Sigmoid colon (tissue), 7 donors: Measurements from ENCODE around the gene UQCC2. TPM values are rescaled to one million over a fixed set of nuclear protein-coding genes. Genes with fewer than 3 reads are reported as not detected.

Experiments
- DNase-seq: peaks from one replicate; pipeline ENCODE4 v3.0.0-alpha.2; 2019
- H3K27ac ChIP-seq, 4 donors: fragments of 200-600 bp; sonication (generic); one replicate each; pipeline ENCODE4 v1.5.1; 2016 to 2019; ENCODE audit warnings: mild to moderate bottlenecking in 1 of 4
- H3K27me3 ChIP-seq, 3 donors: fragments of 200-600 bp; sonication (generic); one replicate each; pipeline ENCODE4 v1.5.1; 2019; ENCODE audit warnings: mild to moderate bottlenecking in 1 of 3
- H3K36me3 ChIP-seq, 4 donors: fragments of 200-600 bp; sonication (generic); one replicate each; pipeline ENCODE4 v1.5.1; 2016 to 2019
- H3K4me1 ChIP-seq, 4 donors: fragments of 200-600 bp; sonication (generic); one replicate each; pipeline ENCODE4 v1.5.1; 2017 to 2019
- H3K4me3 ChIP-seq, 4 donors: fragments of 200-600 bp; sonication (generic); one replicate each; pipeline ENCODE4 v1.5.1; 2017 to 2019; ENCODE audit warnings: mild to moderate bottlenecking in 2 of 4, moderate library complexity in 1 of 4
- H3K9me3 ChIP-seq, 4 donors: fragments of 200-600 bp in 3 of 4; sonication (generic) in 3 of 4; one replicate each; pipeline versions ENCODE4 v1.5.1 to v1.6.1; 2013 to 2019
- CTCF ChIP-seq, 4 experiments: fragments of 450-650 bp in 3 of 4; fragments of 200-600 bp in 1 of 4; IDR thresholded peaks; one replicate each; pipeline ENCODE4 v1.5.1; 2016 to 2019; ENCODE audit warnings: antibody characterized with exemption in 4 of 4, mild to moderate bottlenecking in 3 of 4, moderate library complexity in 2 of 4
- EP300 ChIP-seq, 4 donors: sonication (generic); formaldehyde crosslinking; IDR thresholded peaks; one replicate each; pipeline ENCODE4 v1.6.1; 2017; ENCODE audit warnings: antibody characterized with exemption in 4 of 4
- POLR2A ChIP-seq, 2 donors: fragments of 450-650 bp; IDR thresholded peaks; one replicate each; pipeline ENCODE4 v1.6.1; 2016; ENCODE audit warnings: antibody characterized with exemption in 2 of 2, mild to moderate bottlenecking in 2 of 2, moderate library complexity in 2 of 2
- POLR2AphosphoS5 ChIP-seq, 4 donors: sonication (generic); formaldehyde crosslinking; IDR thresholded peaks; one replicate each; pipeline ENCODE4 v1.6.1; 2017; ENCODE audit warnings: antibody characterized with exemption in 4 of 4
- WGBS, 2 donors: extraction: QIAGEN DNeasy Blood & Tissue Kit; methylation state at CpG; one replicate each; pipeline ENCODE4 v1.1.7; 2013; 5-methylcytosine and 5-hydroxymethylcytosine counted together
- intact Hi-C: fragments of 100-400 bp; cut with DNase I; formaldehyde crosslinking; loops from one replicate; pipeline ENCODE4 v1.15.1; 2023
- polyA plus RNA-seq, 3 donors: library from polyadenylated mRNA; stranded (reverse); fragments of 200-250 nt; gene quantifications; one replicate each; pipeline ENCODE4 v1.2.3, GENCODE V29; 2013
- total RNA-seq, 4 donors: library from RNA; depleted of rRNA; stranded (reverse); fragments of >200 nt; gene quantifications; one replicate each; pipeline ENCODE4 v1.1.0, GENCODE V29; 2016
- donor health status: healthy with polysubstance abuse.
- donor health status: Bipolar disorder and iron deficiency.
- donor health status: healthy.

The UQCC2 gene
- total and polyA plus RNA-seq, 7 donors = 9.5 to 90.9 (median 34.9) TPM

GRCh38 chr6:33744895-33745546, 33.5 kb upstream of the UQCC2 start:
- H3K4me3 ChIP-seq = peak overlapping the region; percentile 14 to 49 (median 46)
- H3K9me3 ChIP-seq = no peaks in the 10 kb centered on the region
- intact Hi-C loops = loop anchor here (1.0 kb wide), 2 partner anchors 17 to 44 kb away; partner anchors contain the start of gene LEMD2
- TF ChIP-seq CTCF (IDR thresholded peaks at IDR 0.05) = no peak
- TF ChIP-seq POLR2A (IDR thresholded peaks at IDR 0.05) = no peak
- TF ChIP-seq EP300 (IDR thresholded peaks at IDR 0.05) = peak; percentile 74 to 94 (median 88)
- peak; percentile 53 to 83 (median 64) for TF ChIP-seq POLR2AphosphoS5 (IDR thresholded peaks at IDR 0.05)
- no peaks in the 10 kb centered on the region for H3K27me3 ChIP-seq
- no peaks in the 10 kb centered on the region for H3K36me3 ChIP-seq
- peak overlapping the region in 3 of 4 donors; percentile 90 to 93 (median 90) for H3K27ac ChIP-seq
- DNase-seq = peak; percentile 94
- peaks cover 0 to 58% (median 41%) of the 10 kb centered on the region in 4 donors for H3K4me1 ChIP-seq
- WGBS, 2 donors = 13 to 59% methylated on average over 13 of the region's 13 CpGs

GRCh38 chr6:33744001-33744848, 32.7 kb upstream of the UQCC2 start:
- peak overlapping the region in 3 of 4 donors; percentile 90 to 93 (median 90) for H3K27ac ChIP-seq
- peak overlapping the region in 3 of 4 donors; percentile 45 to 49 (median 46) for H3K4me3 ChIP-seq
- peak; percentile 92 to 96 (median 95) for TF ChIP-seq CTCF (IDR thresholded peaks at IDR 0.05)
- no peak for TF ChIP-seq POLR2AphosphoS5 (IDR thresholded peaks at IDR 0.05)
- 6 to 32% methylated on average over 11 of the region's 11 CpGs for WGBS, 2 donors
- peaks cover 0 to 63% (median 43%) of the 10 kb centered on the region in 4 donors for H3K4me1 ChIP-seq
- intact Hi-C loops = loop anchor here (1.0 kb wide), 1 partner anchor 18 kb away; no protein-coding TSS in a partner anchor
- no peaks in the 10 kb centered on the region for H3K9me3 ChIP-seq
- H3K27me3 ChIP-seq = no peaks in the 10 kb centered on the region
- no peaks in the 10 kb centered on the region for H3K36me3 ChIP-seq
- DNase-seq = peak; percentile 86

- Histone ChIP-seq H3K9me3 (no peaks in the 10 kb centered on the region), H3K4me3 (no peak overlapping the region), H3K27ac (peak overlapping the region in 3 of 4 donors; percentile 46 to 90 (median 90)), H3K27me3 (no peaks in the 10 kb centered on the region), H3K36me3 (peaks cover 0 to 8% (median 0%) of the 10 kb centered on the region in 4 donors), H3K4me1 (peaks cover 0 to 60% (median 43%) of the 10 kb centered on the region in 4 donors)
- WGBS, 2 donors = 81 to 91% methylated on average over 7 of the region's 7 CpGs
- intact Hi-C loops = no loop called here
- DNase-seq = no peak
- no peak for TF ChIP-seq POLR2A (IDR thresholded peaks at IDR 0.05)
- no peak for TF ChIP-seq POLR2AphosphoS5 (IDR thresholded peaks at IDR 0.05)
- no peak for TF ChIP-seq CTCF (IDR thresholded peaks at IDR 0.05)
- TF ChIP-seq EP300 (IDR thresholded peaks at IDR 0.05) = no peak
These were observed 31.3 kb upstream of the UQCC2 start for GRCh38 chr6:33742837-33743236.

GRCh38 chr6:33742092-33742491, 30.6 kb upstream of the UQCC2 start:
- WGBS, 2 donors = 49 to 67% methylated on average over 9 of the region's 9 CpGs
- Histone ChIP-seq H3K36me3 (peaks cover 0 to 16% (median 0%) of the 10 kb centered on the region in 4 donors), H3K4me1 (peaks cover 0 to 53% (median 37%) of the 10 kb centered on the region in 4 donors), H3K27me3 (no peaks in the 10 kb centered on the region), H3K9me3 (no peaks in the 10 kb centered on the region), H3K27ac (no peak overlapping the region), H3K4me3 (no peak overlapping the region)
- TF ChIP-seq EP300 (IDR thresholded peaks at IDR 0.05) = no peak
- TF ChIP-seq CTCF (IDR thresholded peaks at IDR 0.05) = no peak
- no peak for TF ChIP-seq POLR2A (IDR thresholded peaks at IDR 0.05)
- TF ChIP-seq POLR2AphosphoS5 (IDR thresholded peaks at IDR 0.05) = no peak
- DNase-seq = no peak
- intact Hi-C loops = no loop called here
